Neural cell (in vitro differentiated cells): ENCODE results near the gene MICU1. TPM values are rescaled to one million over a fixed set of nuclear protein-coding genes. Genes with fewer than 3 reads are reported as not detected.

Experiments used
- H2AFZ ChIP-seq: fragments of 200-600, 300-800 bp; sonication (generic), shearing (Covaris generic); 2 replicates; pipeline ENCODE4 v1.6.0; 2014; ENCODE audit warnings: low read depth, mild to moderate bottlenecking, antibody characterized with exemption, low read length, moderate library complexity
- H3F3A ChIP-seq: fragments of 200-600 bp; shearing (Covaris generic); 2 replicates; pipeline ENCODE4 v1.6.1; 2016; ENCODE audit warnings: mild to moderate bottlenecking, moderate library complexity, mixed read lengths, antibody characterized with exemption, low read length; ENCODE audit not compliant: insufficient read depth, poor library complexity, severe bottlenecking
- H3K27ac ChIP-seq: fragments of 200-600, 300-800 bp; sonication (generic), shearing (Covaris generic); 2 replicates; pipeline ENCODE4 v1.5.1; 2014; ENCODE audit warnings: mild to moderate bottlenecking, low read length, moderate library complexity
- H3K27me3 ChIP-seq: fragments of 300-800, 200-600 bp; sonication (generic), shearing (Covaris generic); 2 replicates; pipeline ENCODE4 v1.6.0; 2014; ENCODE audit warnings: mild to moderate bottlenecking, low read depth, low read length, moderate library complexity; ENCODE audit not compliant: insufficient read depth
- H3K36me3 ChIP-seq: fragments of 300-800, 200-600 bp; sonication (generic), shearing (Covaris generic); 2 replicates; pipeline ENCODE4 v1.5.1; 2014; ENCODE audit warnings: mild to moderate bottlenecking, antibody characterized with exemption, low read length, moderate library complexity; ENCODE audit not compliant: insufficient read depth
- H3K4me2 ChIP-seq: fragments of 300-800, 200-600 bp; sonication (generic), shearing (Covaris generic); 2 replicates; pipeline ENCODE4 v1.6.0; 2014; ENCODE audit warnings: mild to moderate bottlenecking, low read length
- H3K4me3 ChIP-seq: fragments of 300-800, 200-600 bp; sonication (generic), shearing (Covaris generic); 2 replicates; pipeline ENCODE4 v1.5.1; 2014; ENCODE audit warnings: mild to moderate bottlenecking, low read length, moderate library complexity
- H3K79me2 ChIP-seq: fragments of 200-600 bp; shearing (Covaris generic); replicated peaks from 2 replicates; pipeline ENCODE4 v1.6.0; 2014; ENCODE audit warnings: mild to moderate bottlenecking, low read length, moderate library complexity; ENCODE audit not compliant: insufficient read depth
- H3K9ac ChIP-seq: fragments of 300-800, 200-600 bp; sonication (generic), shearing (Covaris generic); 2 replicates; pipeline ENCODE4 v1.6.1; 2016; ENCODE audit warnings: mild to moderate bottlenecking, low read length, mixed read lengths
- H3K9me2 ChIP-seq: fragments of 200-600 bp; shearing (Covaris generic); 2 replicates; pipeline ENCODE4 v1.6.1; 2016; ENCODE audit warnings: mild to moderate bottlenecking, low read length, mixed read lengths; ENCODE audit not compliant: insufficient read depth
- H3K9me3 ChIP-seq: fragments of 200-600, 300-800 bp; sonication (generic), shearing (Covaris generic); 2 replicates; pipeline ENCODE4 v1.6.1; 2016; ENCODE audit warnings: mild to moderate bottlenecking, mixed run types, low read length, moderate library complexity, mixed read lengths
- H4K20me1 ChIP-seq: fragments of 200-600 bp; shearing (Covaris generic); 2 replicates; pipeline ENCODE4 v1.6.1; 2016; ENCODE audit warnings: mild to moderate bottlenecking, mixed run types; ENCODE audit not compliant: insufficient read depth
- EP300 ChIP-seq: fragments of 450-650 bp; conservative IDR thresholded peaks from 2 replicates; pipeline ENCODE4 v1.6.1; 2014; ENCODE audit warnings: antibody characterized with exemption, mild to moderate bottlenecking, moderate library complexity; ENCODE audit not compliant: poor library complexity, severe bottlenecking
- EZH2 ChIP-seq: fragments of 200-600, 300-800 bp; shearing (Covaris generic), sonication (generic); IDR thresholded peaks from 2 replicates; pipeline ENCODE4 v1.6.1; 2014; ENCODE audit warnings: antibody characterized with exemption, low read length, borderline replicate concordance, mild to moderate bottlenecking; ENCODE audit not compliant: insufficient read depth, poor library complexity, severe bottlenecking
- MXI1 ChIP-seq: fragments of 450-650 bp; conservative IDR thresholded peaks from 2 replicates; pipeline ENCODE4 v1.6.1; 2014; ENCODE audit warnings: antibody characterized with exemption, mild to moderate bottlenecking; ENCODE audit not compliant: poor library complexity, severe bottlenecking
- POLR2AphosphoS5 ChIP-seq: IDR thresholded peaks from 2 replicates; pipeline ENCODE4 v1.6.1; 2012
- RAD21 ChIP-seq: fragments of 450-650 bp; conservative IDR thresholded peaks from 2 replicates; pipeline ENCODE4 v1.6.1; 2014; ENCODE audit warnings: antibody characterized with exemption, mild to moderate bottlenecking, moderate library complexity
- SMC3 ChIP-seq: fragments of 450-650 bp; conservative IDR thresholded peaks from 2 replicates; pipeline ENCODE4 v1.6.1; 2014; ENCODE audit warnings: antibody characterized with exemption, mild to moderate bottlenecking, moderate library complexity; ENCODE audit not compliant: poor library complexity
- TAF1 ChIP-seq: IDR thresholded peaks from 2 replicates; pipeline ENCODE4 v1.6.1; 2012; ENCODE audit warnings: low read depth
- polyA plus RNA-seq: library from polyadenylated mRNA; depleted of rRNA; stranded (reverse); fragments of >200 nt; gene quantifications from 2 replicates; pipeline ENCODE4 v1.2.3, GENCODE V29; 2014
- TF ChIP-seq, protein P1 (sequence below): fragments of 450-650 bp; IDR thresholded peaks from 2 replicates; pipeline ENCODE4 v1.5.1; 2014; ENCODE audit warnings: antibody characterized with exemption, mild to moderate bottlenecking, moderate library complexity; ENCODE audit not compliant: poor library complexity, severe bottlenecking
- TF ChIP-seq, protein P2 (sequence below): IDR thresholded peaks from 2 replicates; pipeline ENCODE4 v1.6.1; 2012; ENCODE audit warnings: borderline replicate concordance

MICU1 gene
- polyA plus RNA-seq, 1 donor from 2014 or later, result 86.0 TPM

- Histone ChIP-seq H3K9me3 (no peaks in the 10 kb centered on the region), H4K20me1 (no peaks in the 10 kb centered on the region)
Measured at GRCh38 chr10:72552857-72553256, 73.0 kb downstream of the MICU1 start.

DNA sequence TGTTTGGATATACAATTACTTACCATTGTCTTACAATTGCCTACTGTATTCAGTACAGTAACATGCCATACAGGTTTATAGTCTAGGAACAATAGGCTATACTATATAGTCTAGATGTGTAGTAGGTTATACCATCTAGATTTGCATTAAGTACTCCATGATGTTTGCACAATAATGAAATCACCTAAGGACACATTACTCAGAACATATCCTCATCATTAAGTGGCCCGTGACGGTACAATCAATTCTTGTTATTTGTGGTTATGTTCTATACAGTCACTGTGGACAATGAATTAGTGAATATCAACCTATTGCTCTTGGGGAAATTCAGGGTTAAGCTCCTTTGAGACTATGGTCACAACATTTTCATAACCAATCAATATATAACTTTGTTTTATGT, 75.6 kb downstream of the MICU1 start:
- Histone ChIP-seq H3F3A (no peaks in the 10 kb centered on the region), H3K27ac (no peak overlapping the region), H3K4me3 (no peak overlapping the region), H3K9ac (no peak overlapping the region), H4K20me1 (no peaks in the 10 kb centered on the region), H2AFZ (no peak overlapping the region), H3K9me3 (no peaks in the 10 kb centered on the region), H3K79me2 (no peaks in the 10 kb centered on the region), H3K27me3 (no peaks in the 10 kb centered on the region), H3K36me3 (peaks cover 4% of the 10 kb centered on the region), H3K9me2 (no peaks in the 10 kb centered on the region), H3K4me2 (no peak overlapping the region)
- TF ChIP-seq EZH2, result no peak
- TF ChIP-seq, protein P1, sequence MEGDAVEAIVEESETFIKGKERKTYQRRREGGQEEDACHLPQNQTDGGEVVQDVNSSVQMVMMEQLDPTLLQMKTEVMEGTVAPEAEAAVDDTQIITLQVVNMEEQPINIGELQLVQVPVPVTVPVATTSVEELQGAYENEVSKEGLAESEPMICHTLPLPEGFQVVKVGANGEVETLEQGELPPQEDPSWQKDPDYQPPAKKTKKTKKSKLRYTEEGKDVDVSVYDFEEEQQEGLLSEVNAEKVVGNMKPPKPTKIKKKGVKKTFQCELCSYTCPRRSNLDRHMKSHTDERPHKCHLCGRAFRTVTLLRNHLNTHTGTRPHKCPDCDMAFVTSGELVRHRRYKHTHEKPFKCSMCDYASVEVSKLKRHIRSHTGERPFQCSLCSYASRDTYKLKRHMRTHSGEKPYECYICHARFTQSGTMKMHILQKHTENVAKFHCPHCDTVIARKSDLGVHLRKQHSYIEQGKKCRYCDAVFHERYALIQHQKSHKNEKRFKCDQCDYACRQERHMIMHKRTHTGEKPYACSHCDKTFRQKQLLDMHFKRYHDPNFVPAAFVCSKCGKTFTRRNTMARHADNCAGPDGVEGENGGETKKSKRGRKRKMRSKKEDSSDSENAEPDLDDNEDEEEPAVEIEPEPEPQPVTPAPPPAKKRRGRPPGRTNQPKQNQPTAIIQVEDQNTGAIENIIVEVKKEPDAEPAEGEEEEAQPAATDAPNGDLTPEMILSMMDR, result no peak
- TF ChIP-seq TAF1, result no peak
- TF ChIP-seq MXI1, result no peak
- TF ChIP-seq, protein P2, sequence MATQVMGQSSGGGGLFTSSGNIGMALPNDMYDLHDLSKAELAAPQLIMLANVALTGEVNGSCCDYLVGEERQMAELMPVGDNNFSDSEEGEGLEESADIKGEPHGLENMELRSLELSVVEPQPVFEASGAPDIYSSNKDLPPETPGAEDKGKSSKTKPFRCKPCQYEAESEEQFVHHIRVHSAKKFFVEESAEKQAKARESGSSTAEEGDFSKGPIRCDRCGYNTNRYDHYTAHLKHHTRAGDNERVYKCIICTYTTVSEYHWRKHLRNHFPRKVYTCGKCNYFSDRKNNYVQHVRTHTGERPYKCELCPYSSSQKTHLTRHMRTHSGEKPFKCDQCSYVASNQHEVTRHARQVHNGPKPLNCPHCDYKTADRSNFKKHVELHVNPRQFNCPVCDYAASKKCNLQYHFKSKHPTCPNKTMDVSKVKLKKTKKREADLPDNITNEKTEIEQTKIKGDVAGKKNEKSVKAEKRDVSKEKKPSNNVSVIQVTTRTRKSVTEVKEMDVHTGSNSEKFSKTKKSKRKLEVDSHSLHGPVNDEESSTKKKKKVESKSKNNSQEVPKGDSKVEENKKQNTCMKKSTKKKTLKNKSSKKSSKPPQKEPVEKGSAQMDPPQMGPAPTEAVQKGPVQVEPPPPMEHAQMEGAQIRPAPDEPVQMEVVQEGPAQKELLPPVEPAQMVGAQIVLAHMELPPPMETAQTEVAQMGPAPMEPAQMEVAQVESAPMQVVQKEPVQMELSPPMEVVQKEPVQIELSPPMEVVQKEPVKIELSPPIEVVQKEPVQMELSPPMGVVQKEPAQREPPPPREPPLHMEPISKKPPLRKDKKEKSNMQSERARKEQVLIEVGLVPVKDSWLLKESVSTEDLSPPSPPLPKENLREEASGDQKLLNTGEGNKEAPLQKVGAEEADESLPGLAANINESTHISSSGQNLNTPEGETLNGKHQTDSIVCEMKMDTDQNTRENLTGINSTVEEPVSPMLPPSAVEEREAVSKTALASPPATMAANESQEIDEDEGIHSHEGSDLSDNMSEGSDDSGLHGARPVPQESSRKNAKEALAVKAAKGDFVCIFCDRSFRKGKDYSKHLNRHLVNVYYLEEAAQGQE, result no peak
- no peak for TF ChIP-seq SMC3
- no peak for TF ChIP-seq POLR2AphosphoS5
- TF ChIP-seq RAD21, result no peak

More at GRCh38 chr10:72552857-72553256, 73.0 kb downstream of the MICU1 start:
- Histone ChIP-seq H3K4me3 (no peak overlapping the region), H3K79me2 (no peaks in the 10 kb centered on the region), H3K9me2 (no peaks in the 10 kb centered on the region), H3K4me2 (no peak overlapping the region), H3K27ac (no peak overlapping the region), H2AFZ (no peak overlapping the region), H3K9ac (no peak overlapping the region), H3K27me3 (no peaks in the 10 kb centered on the region), H3F3A (no peaks in the 10 kb centered on the region), H3K36me3 (peaks cover 2% of the 10 kb centered on the region)
- TF ChIP-seq EP300 (no peak), POLR2AphosphoS5 (no peak), MXI1 (no peak), EZH2 (no peak), RAD21 (no peak), TAF1 (no peak), SMC3 (no peak)
- TF ChIP-seq, protein P2, result no peak
- TF ChIP-seq, protein P1, result no peak
